B cell (primary cell): ENCODE results near the gene C17orf50. TPM values are rescaled to one million over a fixed set of nuclear protein-coding genes. Genes with fewer than 3 reads are reported as not detected.

ENCODE experiments used
- ATAC-seq: fragments of 200-7000 bp; cut with Tn5 transposase; one replicate; pipeline ENCODE4 v1.10.0; 2021; ENCODE audit warnings: low read depth, mild to moderate bottlenecking, moderate number of reproducible peaks, moderate library complexity
- CTCF ChIA-PET: fragments of 350-600 bp; sonication (Branson Sonifier 250); formaldehyde crosslinking; loops from one replicate; lab custom pipeline; 2021; ENCODE audit warnings: antibody characterized with exemption, inconsistent platforms; lab: Charles Lee
- POLR2A ChIA-PET: fragments of 350-600 bp; sonication (Branson Sonifier 250); formaldehyde crosslinking; loops from one replicate; lab custom pipeline; 2021; ENCODE audit warnings: antibody characterized with exemption; lab: Charles Lee
- DNase-seq: peaks from one replicate; pipeline ENCODE4 v3.0.0; 2013
- H2AFZ ChIP-seq: 2 replicates; pipeline ENCODE4 v1.6.1; 2012; ENCODE audit warnings: mild to moderate bottlenecking, low read depth, low read length; ENCODE audit not compliant: insufficient read depth, poor library complexity, severe bottlenecking
- H3K27ac ChIP-seq, 2 donors: 1 replicate in 1 of 2; 2 replicates in 1 of 2; pipeline ENCODE4 v1.5.1; 2012 to 2013; ENCODE audit warnings: low read length in 2 of 2, mild to moderate bottlenecking in 2 of 2, moderate library complexity in 1 of 2
- H3K27me3 ChIP-seq, 4 experiments: fragments of 200-600 bp in 1 of 4; sonication (generic) in 1 of 4; replicated peaks in 1 of 4; 1 replicate in 2 of 4; 2 replicates in 2 of 4; pipeline versions ENCODE4 v1.6.1 to v1.7.0; 2013 to 2016; ENCODE audit warnings: low read length in 3 of 4, mild to moderate bottlenecking in 2 of 4, mixed read lengths in 1 of 4, moderate library complexity in 1 of 4; ENCODE audit not compliant: insufficient read depth in 4 of 4, control insufficient read depth in 3 of 4; ENCODE audit errors: control extremely low read depth in 1 of 4
- H3K36me3 ChIP-seq, 2 experiments: replicated peaks in 1 of 2; 1 replicate in 1 of 2; 2 replicates in 1 of 2; pipeline versions ENCODE4 v1.6.1 to v1.7.1; 2013; ENCODE audit warnings: low read length in 1 of 2; ENCODE audit not compliant: insufficient read depth in 2 of 2, control insufficient read depth in 1 of 2; ENCODE audit errors: control extremely low read depth in 1 of 2, extremely low read depth in 1 of 2
- H3K4me1 ChIP-seq, 2 donors: fragments of 200-600 bp in 1 of 2; sonication (generic) in 1 of 2; 1 replicate in 1 of 2; 2 replicates in 1 of 2; pipeline versions ENCODE4 v1.5.1 to v1.6.1; 2013 to 2017; ENCODE audit warnings: low read length in 2 of 2; ENCODE audit not compliant: control insufficient read depth in 2 of 2, insufficient read depth in 2 of 2
- H3K4me2 ChIP-seq: replicated peaks from 2 replicates; pipeline ENCODE3; 2012; ENCODE audit warnings: mild to moderate bottlenecking, low read depth, low read length; ENCODE audit not compliant: poor library complexity, severe bottlenecking
- H3K4me3 ChIP-seq, 5 experiments: fragments of 200-600 bp in 1 of 5; sonication (generic) in 1 of 5; 1 replicate in 3 of 5; 2 replicates in 2 of 5; pipeline versions ENCODE4 v1.5.1 to v1.7.0; 2011 to 2016; ENCODE audit warnings: low read length in 4 of 5, mild to moderate bottlenecking in 4 of 5, low read depth in 2 of 5, control low read depth in 1 of 5, moderate library complexity in 1 of 5; ENCODE audit not compliant: insufficient read depth in 1 of 5; ENCODE audit errors: control extremely low read depth in 1 of 5, extremely low read depth in 1 of 5
- H3K79me2 ChIP-seq: fragments of 200-600 bp; sonication (generic); one replicate; pipeline ENCODE4 v1.6.0; 2016; ENCODE audit warnings: low read length; ENCODE audit not compliant: control insufficient read depth, insufficient read depth
- H3K9ac ChIP-seq: fragments of 200-600 bp; sonication (generic); 2 replicates; pipeline ENCODE4 v1.6.1; 2017; ENCODE audit warnings: mild to moderate bottlenecking, low read length, moderate library complexity
- H3K9me3 ChIP-seq, 3 donors: one replicate each; pipeline versions ENCODE4 v1.6.1 to v1.7.1; 2013; ENCODE audit warnings: low read length in 2 of 3; ENCODE audit not compliant: control insufficient read depth in 2 of 3, insufficient read depth in 1 of 3; ENCODE audit errors: control extremely low read depth in 1 of 3
- H4K20me1 ChIP-seq: 2 replicates; pipeline ENCODE4 v1.6.0; 2012; ENCODE audit warnings: mild to moderate bottlenecking, low read length; ENCODE audit not compliant: insufficient read depth, control insufficient read depth, poor library complexity, severe bottlenecking
- H3K27ac Mint-ChIP-seq: one replicate; pipeline ENCODE4 v1.8.0; 2021; ENCODE audit warnings: mixed read lengths
- H3K27me3 Mint-ChIP-seq: one replicate; pipeline ENCODE4 v1.8.0; 2021; ENCODE audit warnings: mixed read lengths
- H3K4me1 Mint-ChIP-seq: one replicate; pipeline ENCODE4 v1.8.0; 2021; ENCODE audit warnings: mixed read lengths
- H3K4me3 Mint-ChIP-seq: one replicate; pipeline ENCODE4 v1.8.0; 2021; ENCODE audit warnings: mixed read lengths
- H3K9me3 Mint-ChIP-seq: one replicate; pipeline ENCODE4 v1.8.0; 2022; ENCODE audit warnings: mixed read lengths; ENCODE audit not compliant: insufficient read depth
- EZH2 ChIP-seq: IDR thresholded peaks from 2 replicates; pipeline ENCODE4 v1.6.1; 2012; ENCODE audit warnings: borderline replicate concordance, low read depth, mild to moderate bottlenecking, moderate library complexity, low read length; ENCODE audit not compliant: insufficient read depth, poor library complexity, severe bottlenecking
- WGBS: methylation state at CpG from one replicate; pipeline ENCODE4 v1.1.5; 2013; ENCODE audit warnings: missing lambda C conversion rate; ENCODE audit not compliant: insufficient coverage; 5-methylcytosine and 5-hydroxymethylcytosine counted together
- intact Hi-C: fragments of 100-400 bp; cut with micrococcal nuclease; formaldehyde crosslinking; loops from one replicate; pipeline ENCODE4 v1.10.0; 2022
- polyA plus RNA-seq: library from polyadenylated mRNA; depleted of rRNA; stranded (reverse); fragments of >200 nt; gene quantifications from 2 replicates; pipeline ENCODE4 v1.2.3, GENCODE V29; 2012
- total RNA-seq, 2 donors: library from RNA; stranded (reverse); fragments of 120-200 nt in 1 of 2; gene quantifications; 1 replicate in 1 of 2; 2 replicates in 1 of 2; pipeline versions ENCODE4 v1.2.3 to v1.2.4, GENCODE V29; 2013 to 2022
- TF ChIP-seq, protein P1 (sequence below): fragments of 200-600 bp; IDR thresholded peaks from one replicate; pipeline ENCODE4 v1.8.0; 2022; ENCODE audit warnings: antibody characterized with exemption, mild to moderate bottlenecking

The C17orf50 gene
- total and polyA plus RNA-seq, 2 donors (not counting 1 experiment from before 2014, with no cell fraction given), result not detected

GRCh38 chr17:35723735-35724134, 37.0 kb upstream of the C17orf50 start:
- Histone ChIP-seq H3K27ac (no peak overlapping the region), H3K79me2 (no peaks in the 10 kb centered on the region), H3K4me2 (no peak overlapping the region), H3K9ac (no peak overlapping the region), H4K20me1 (no peaks in the 10 kb centered on the region), H3K4me3 (no peak overlapping the region), H3K36me3 (peaks cover 10 to 49% of the 10 kb centered on the region in 2 experiments), H3K4me1 (no peaks in the 10 kb centered on the region), H2AFZ (no peak overlapping the region), H3K9me3 (no peaks in the 10 kb centered on the region), H3K27me3 (peaks cover 0 to under 1% (median 0%) of the 10 kb centered on the region in 4 experiments)
- H3K4me3 Mint-ChIP-seq, result no peak overlapping the region
- H3K27me3 Mint-ChIP-seq, result no peaks in the 10 kb centered on the region
- ChIA-PET CTCF (interaction anchor here (1.3 kb wide), 1 partner anchor 24 kb away, joined by 3 read pairs; no protein-coding TSS in a partner anchor), POLR2A (no interaction called here)
- H3K4me1 Mint-ChIP-seq, result no peaks in the 10 kb centered on the region
- H3K9me3 Mint-ChIP-seq, result no peaks in the 10 kb centered on the region
- TF ChIP-seq EZH2, result no peak
- TF ChIP-seq, protein P1, sequence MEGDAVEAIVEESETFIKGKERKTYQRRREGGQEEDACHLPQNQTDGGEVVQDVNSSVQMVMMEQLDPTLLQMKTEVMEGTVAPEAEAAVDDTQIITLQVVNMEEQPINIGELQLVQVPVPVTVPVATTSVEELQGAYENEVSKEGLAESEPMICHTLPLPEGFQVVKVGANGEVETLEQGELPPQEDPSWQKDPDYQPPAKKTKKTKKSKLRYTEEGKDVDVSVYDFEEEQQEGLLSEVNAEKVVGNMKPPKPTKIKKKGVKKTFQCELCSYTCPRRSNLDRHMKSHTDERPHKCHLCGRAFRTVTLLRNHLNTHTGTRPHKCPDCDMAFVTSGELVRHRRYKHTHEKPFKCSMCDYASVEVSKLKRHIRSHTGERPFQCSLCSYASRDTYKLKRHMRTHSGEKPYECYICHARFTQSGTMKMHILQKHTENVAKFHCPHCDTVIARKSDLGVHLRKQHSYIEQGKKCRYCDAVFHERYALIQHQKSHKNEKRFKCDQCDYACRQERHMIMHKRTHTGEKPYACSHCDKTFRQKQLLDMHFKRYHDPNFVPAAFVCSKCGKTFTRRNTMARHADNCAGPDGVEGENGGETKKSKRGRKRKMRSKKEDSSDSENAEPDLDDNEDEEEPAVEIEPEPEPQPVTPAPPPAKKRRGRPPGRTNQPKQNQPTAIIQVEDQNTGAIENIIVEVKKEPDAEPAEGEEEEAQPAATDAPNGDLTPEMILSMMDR, result no peak
- ATAC-seq, result no peak
- WGBS, result 92% methylated on average over 2 of the region's 2 CpGs
- intact Hi-C loops, result no loop called here
- DNase-seq, result no peak
- no peak overlapping the region for H3K27ac Mint-ChIP-seq

GRCh38 chr17:35725058-35725457, 35.6 kb upstream of the C17orf50 start:
- H3K27me3 ChIP-seq, result peaks cover 0 to 4% (median 0%) of the 10 kb centered on the region in 4 experiments
- H3K4me1 Mint-ChIP-seq, result peaks cover 2% of the 10 kb centered on the region
- no peaks in the 10 kb centered on the region for H3K9me3 ChIP-seq
- intact Hi-C loops, result no loop called here
- WGBS, result 97% methylated on average over 3 of the region's 4 CpGs
- no peak for TF ChIP-seq EZH2
- TF ChIP-seq, protein P1, result no peak
- H3K4me3 Mint-ChIP-seq, result no peak overlapping the region
- H3K36me3 ChIP-seq, result peaks cover 10 to 40% of the 10 kb centered on the region in 2 experiments
- no peak overlapping the region for H3K27ac Mint-ChIP-seq
- H3K4me1 ChIP-seq, result no peaks in the 10 kb centered on the region
- no peaks in the 10 kb centered on the region for H4K20me1 ChIP-seq
- no peaks in the 10 kb centered on the region for H3K27me3 Mint-ChIP-seq
- no peak overlapping the region for H3K4me3 ChIP-seq
- no peak overlapping the region for H3K27ac ChIP-seq
- H2AFZ ChIP-seq, result no peak overlapping the region
- H3K79me2 ChIP-seq, result no peaks in the 10 kb centered on the region
- CTCF ChIA-PET, result no interaction called here
- no peaks in the 10 kb centered on the region for H3K9me3 Mint-ChIP-seq
- H3K4me2 ChIP-seq, result no peak overlapping the region
- no peak overlapping the region for H3K9ac ChIP-seq
- POLR2A ChIA-PET, result no interaction called here
- DNase-seq (no peak), ATAC-seq (no peak)
